Measurements from ENCODE around the gene ETV1.

The ETV1 gene

DNA sequence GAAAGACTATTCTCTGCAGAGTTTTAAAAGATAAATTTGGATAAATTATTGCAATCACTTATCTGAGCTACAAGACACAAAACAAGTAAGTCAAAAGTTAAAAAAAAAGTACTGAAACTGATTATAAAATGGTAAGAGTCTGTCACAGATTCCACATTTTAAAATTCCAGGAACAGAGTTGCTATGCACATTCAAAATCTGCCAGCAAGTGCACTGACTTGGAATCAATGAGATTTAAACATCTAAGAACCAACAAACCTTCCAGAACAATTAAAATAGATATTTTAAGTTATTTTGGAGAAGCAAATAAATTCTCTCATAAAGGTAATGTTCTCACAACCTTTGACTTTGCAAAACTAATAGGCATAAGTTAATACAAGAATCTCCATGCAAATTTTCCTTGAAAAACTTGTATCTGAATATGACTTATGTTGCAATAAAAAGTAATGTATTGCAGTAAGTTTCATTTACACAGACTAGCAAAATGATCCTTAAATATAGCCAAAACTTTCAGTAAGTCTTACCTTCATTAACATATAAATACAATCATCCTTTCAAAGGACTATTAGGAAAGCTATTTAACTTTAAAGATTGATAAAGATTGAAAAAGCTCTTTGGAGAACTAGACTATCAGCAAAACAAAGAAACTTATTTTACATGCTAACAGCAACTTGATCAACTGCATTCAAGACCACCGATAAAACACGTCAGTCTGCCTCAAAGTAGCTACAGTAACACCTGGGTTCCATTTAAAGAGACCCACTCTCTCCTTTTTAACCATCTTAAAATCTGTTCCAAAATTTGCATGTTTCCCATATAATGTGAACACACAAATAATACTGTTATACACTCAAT is 4.4 kb downstream of the ETV1 start:
- no peak for DNase-seq

GRCh38 chr7:13984061-13984460 is 5.4 kb downstream of the ETV1 start:
- no peak for DNase-seq

DNA sequence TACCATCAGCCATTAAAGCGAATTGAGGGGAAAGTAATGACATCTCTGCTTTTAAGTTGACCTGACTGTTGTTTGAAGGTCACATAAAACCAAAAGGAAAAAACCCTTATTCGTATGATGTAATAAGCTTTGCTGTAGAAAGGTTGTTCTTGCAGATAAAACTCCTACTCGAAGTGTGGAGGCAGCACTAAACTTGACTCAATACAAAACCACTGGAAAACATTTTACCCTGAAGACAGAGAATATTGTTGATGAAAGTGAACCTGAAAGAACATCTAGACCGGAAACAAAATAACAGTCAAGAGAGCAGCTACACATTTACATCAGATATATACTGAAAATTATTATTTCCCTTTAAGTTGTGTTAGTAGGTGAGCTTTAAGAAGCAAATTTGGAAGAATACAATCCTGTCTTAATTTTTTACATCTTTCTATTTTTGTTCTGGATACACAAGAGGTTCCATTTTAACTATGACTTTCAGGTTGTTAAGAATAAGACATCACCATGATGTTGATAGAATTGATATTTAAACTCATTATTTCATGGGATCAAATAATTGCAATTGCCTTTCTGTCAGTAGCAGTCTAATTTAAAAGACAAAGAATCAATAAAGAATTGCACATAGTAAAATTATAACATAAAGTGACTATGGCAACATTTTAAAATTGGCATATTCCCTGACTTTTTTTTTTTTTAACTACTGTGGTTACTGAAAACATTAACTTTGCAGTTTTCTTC is 6.4 kb downstream of the ETV1 start:
- no peak for DNase-seq

GRCh38 chr7:13981070-13981469 is 8.4 kb downstream of the ETV1 start:
- no peak for DNase-seq

DNA sequence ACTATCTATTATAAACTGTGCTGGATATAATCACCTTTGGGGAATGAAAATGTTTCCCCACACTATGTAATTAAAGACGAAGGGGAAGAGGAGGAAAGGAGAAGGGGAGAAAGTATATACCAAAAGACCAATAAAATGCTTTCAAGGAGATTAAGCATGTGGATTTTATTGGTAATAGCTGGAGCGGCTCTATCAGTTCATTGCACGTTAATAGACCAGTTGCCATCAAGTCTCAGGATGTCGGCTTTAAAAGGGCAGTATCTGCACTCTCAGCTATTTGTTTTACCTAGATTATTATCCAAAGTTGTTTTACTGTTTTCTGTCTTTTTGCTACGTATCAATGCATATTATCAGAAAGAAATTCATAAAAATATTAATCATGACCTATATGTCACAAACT is 9.0 kb downstream of the ETV1 start:
- no peak for DNase-seq

DNA sequence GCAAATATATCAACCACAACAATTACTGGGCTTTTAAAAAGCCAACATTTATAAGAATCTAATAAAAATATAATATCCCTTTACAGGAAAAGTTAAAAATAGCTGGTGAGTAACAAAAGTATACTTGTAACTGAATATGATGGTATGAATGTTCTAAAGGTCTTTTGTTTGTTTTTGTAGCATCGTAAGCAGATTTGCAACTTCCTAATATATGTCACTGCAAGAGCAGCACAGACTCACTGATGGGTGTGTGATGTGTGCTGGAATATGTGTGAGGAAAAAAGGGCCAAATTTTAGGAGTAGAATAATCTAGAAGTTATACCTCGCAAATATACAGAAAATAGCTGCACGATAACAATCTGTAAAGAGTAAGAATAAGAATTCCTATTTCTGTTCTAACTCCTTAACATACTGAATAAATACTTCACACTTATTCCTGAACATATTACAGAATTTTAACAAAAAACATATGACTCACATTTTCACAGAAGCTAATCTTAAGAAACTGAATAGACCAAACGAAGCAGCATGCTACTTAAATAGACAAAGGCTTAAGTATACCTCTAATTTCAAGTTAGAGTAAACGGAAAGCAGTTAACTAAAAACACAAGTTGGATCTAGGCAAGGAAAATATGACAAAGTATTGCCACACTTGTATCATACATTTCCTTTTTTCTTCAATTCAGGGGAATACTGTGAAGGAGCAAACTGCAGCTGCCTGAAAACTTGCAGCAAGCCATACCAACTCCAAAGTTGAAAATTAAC is 9.6 kb downstream of the ETV1 start:
- no peak for DNase-seq

- no peak for DNase-seq
Measured at GRCh38 chr7:13976594-13976993, 12.9 kb downstream of the ETV1 start.

DNA sequence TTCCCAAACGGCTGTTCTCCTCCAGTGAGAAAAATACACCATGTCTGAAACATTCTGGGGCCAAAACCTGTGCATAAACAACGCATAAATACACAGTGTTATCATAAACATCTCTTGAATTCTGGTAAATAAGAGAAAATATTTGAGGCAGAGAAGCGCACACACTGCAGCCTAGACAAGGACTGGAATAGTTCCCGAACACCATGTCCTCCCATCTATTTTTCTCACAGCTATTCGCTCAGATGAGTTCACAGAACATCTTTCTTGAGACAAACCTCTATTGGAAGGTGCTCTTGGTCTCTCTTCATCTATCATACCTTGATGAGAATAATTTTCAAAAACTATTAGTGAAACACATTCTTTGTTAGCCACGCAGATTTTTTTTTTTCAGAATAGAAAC is 24.4 kb downstream of the ETV1 start:
- DNase-seq: no peak

DNA sequence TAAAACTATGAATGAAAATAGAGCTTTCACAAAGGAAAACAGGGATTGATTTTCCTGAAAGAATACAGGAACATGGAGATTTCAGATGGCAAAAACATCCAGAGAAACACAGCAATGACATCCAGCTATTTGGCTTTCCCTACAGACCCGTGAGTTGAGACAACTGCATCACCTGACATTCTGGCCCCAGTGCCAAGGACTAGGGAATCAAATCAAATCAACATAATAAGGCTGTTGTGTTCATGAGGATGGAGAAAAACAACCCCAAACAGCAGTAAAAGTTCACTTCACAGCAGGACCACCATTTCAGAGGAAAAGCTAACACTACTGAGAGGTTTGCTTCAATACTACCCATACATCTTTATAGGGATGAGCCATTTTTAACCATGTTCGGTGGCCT is 25.5 kb downstream of the ETV1 start:
- DNase-seq: no peak

DNA sequence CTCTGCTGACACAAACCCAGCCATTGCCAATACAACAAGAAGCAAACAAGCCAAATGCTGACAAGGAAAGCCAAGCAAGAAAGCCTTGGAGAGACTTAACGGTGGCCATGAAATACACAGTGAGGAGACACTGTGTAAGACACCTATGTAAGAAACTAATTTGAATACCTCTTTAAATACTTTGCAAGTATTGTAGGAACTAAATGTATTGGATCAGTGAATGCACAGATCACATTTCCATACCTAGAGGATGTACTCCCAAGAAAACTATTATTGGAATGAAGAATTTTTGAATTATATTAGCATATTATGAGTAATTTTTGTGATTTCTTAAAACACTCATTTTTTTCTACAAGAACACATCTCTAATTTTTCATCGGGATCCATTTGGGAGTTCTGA is 34.0 kb downstream of the ETV1 start:
- no peak for DNase-seq

DNA sequence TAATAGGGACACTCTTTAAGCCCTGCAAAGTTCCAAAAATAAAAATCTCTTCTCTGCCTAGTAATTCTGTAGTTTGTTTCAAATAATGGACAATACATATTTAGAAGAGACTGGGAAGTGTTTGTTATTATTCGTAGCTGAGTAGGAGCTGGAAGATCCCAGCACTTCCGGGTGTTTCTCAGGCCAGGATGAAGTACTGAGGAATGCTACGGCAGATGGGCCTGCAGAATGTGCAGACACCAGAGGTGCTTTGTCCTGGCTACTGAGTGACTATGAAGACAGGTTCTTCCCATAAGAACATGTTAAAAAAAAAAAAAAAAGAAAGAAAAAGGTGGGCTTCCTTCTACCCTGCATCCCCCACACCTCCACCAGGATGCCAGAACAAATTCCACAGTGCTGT is 36.1 kb downstream of the ETV1 start:
- no peak for DNase-seq

- no peak for DNase-seq
Measured at GRCh38 chr7:13952921-13953320, 36.5 kb downstream of the ETV1 start.

GRCh38 chr7:13949939-13950338 is 39.5 kb downstream of the ETV1 start:
- DNase-seq: no peak

DNA sequence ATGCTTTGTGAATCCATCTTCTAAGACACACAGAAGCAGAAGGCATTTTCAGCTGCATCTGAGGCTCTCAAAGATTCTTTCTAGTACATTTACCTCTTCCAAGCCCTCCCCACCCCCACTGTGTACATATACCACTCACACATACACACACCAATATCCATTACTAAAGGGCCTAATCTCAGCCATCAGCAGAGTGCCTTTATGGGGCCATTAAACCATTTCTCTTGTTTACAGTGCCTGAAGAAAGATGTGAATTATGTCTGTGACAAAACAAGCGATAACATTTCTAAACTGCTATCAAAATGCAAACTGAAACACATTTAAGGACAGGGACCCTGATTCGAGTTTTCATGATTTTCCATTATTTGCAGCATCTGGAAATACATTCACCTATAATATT is 40.0 kb downstream of the ETV1 start:
- DNase-seq: no peak

GRCh38 chr7:13948019-13948801 is 41.3 kb downstream of the ETV1 start:
- DNase-seq: no peak

GRCh38 chr7:13947535-13947934 is 41.9 kb downstream of the ETV1 start:
- DNase-seq: no peak

DNA sequence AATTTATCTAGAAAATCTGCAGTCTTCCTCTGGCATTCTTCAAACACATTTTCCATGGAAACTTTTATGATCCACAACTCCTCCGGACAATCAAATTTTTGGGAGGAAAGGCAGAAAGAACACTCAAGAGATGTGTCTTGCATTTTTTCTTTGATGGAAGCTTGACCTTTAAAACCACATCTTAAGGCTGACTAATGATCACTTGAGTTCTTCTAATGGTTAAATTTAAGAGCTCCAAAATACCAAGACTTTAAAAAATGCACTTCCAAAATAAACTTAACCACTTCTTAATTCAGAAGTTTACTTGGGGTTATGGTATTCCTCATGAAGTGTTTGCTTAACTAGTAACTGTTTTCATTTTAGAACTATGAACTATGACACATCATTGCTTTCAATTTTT is 43.3 kb downstream of the ETV1 start:
- DNase-seq: no peak

DNA sequence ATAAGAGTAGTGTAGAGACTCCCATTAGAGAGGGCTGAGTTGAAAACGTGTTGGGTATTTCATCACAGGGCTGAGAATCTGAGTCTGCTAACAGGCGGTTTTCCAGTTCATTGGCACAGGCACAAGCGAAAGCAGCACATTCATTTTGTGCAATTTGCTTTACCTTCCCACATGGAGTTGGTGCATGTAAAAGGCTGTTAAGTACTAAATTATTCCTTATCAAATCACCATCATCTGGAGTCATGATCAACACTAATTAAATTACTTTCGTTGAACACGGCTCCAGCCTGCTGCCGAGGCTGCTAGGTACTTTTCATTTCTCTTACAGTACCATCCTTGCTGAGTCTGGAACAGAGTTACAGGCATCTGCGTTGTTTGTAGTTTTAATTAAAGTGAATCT is 43.8 kb downstream of the ETV1 start:
- DNase-seq: no peak

GRCh38 chr7:13933536-13933935 is 55.9 kb downstream of the ETV1 start:
- DNase-seq: no peak

DNA sequence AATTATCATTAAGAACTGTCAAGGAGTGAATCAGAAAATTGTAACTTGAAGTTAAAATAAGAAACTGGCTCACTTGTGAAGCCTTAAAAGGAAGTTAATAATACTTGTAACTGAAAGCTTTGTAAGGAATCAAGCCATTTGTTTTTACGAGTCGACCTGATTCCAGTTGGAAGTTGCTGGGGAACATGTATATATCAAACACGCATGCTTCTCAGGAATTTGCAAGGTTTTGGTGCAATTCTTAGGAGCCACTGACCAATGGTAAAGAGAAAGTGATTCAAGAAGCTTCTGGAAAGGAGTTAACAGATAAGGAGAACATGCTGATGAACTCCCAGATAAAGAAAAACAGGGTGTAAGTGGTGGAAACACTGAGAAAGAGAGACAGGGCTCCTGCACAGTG is 56.4 kb downstream of the ETV1 start:
- no peak for DNase-seq

DNA sequence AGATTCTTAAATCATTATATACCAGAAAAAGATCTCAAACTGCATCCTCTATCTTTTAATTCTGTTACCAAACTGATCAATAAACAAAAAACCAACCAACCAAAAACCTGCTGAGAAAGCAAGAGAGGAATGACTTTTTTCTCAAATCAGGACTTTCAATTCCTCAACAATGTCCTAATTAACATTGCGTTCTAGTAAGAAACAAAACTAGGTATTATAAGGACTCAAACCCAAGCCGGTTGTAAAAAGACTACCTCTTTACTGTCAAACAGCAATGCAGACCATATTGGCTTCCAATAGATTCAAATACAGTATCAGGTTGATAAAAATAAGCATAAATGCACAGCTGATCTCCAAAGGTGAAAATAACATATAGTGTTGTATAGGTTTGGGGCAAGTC is 57.3 kb downstream of the ETV1 start:
- DNase-seq: no peak

DNA sequence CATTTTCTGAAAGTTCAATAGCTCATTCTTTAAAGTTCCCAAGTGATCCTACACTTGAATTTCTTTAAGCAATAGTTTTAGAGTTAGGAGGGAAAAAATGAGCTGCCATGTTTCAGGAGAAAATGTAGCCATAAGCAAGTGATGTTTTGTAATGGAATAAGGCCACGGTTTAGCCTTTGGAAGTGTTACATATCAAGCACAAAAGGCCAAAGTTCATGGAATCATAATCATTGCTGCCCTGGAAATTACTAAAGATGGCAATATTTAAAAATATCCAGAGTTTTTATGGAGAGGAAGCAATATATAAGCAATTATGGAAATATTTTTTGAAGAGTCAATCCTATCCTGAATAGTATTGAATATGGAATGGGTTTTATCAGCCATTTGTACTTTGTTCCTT is 68.4 kb downstream of the ETV1 start:
- DNase-seq: no peak

All from NCI-H2107 (cell line).